T1000 (cell line): ENCODE measurements around the gene FBP1.
"Not testable (repeated sequence)": the region's sequence is repeated elsewhere in the genome, so short reads cannot be mapped to it uniquely, and the experiment has no call there.

Source experiments
- DNase-seq: peaks from one replicate; lab custom pipeline; 2025; ENCODE audit warnings: mixed read lengths; lab: John Stamatoyannopoulos, UW

The FBP1 gene

GRCh38 chr9:94576131-94576530 is 63.2 kb downstream of the FBP1 start:
- DNase-seq: no peak

GRCh38 chr9:94568972-94569712 is 70.2 kb downstream of the FBP1 start:
- DNase-seq: no peak

GRCh38 chr9:94568250-94568889 is 70.9 kb downstream of the FBP1 start:
- no peak for DNase-seq

GRCh38 chr9:94567271-94567670 is 72.0 kb downstream of the FBP1 start:
- DNase-seq: no peak

- DNase-seq: no peak
Observed at GRCh38 chr9:94566550-94566949, 72.8 kb downstream of the FBP1 start.

- not testable (repeated sequence) for DNase-seq
Observed at GRCh38 chr9:94564279-94564678, 75.0 kb downstream of the FBP1 start.

- no peak for DNase-seq
Observed at GRCh38 chr9:94563548-94563947, 75.8 kb downstream of the FBP1 start.

GRCh38 chr9:94560237-94560636 is 79.1 kb downstream of the FBP1 start:
- DNase-seq: no peak

GRCh38 chr9:94557376-94557775 is 81.9 kb downstream of the FBP1 start:
- no peak for DNase-seq

GRCh38 chr9:94554439-94555331 is 84.6 kb downstream of the FBP1 start, which contains the start of gene PCAT7:
Gene PCAT7, plus strand, starts transcription at chr9:94555083.
- DNase-seq: no peak

- DNase-seq: no peak
Observed at GRCh38 chr9:94554078-94554438, 85.3 kb downstream of the FBP1 start.
